CD14-positive monocyte (primary cell): ENCODE data around the gene GIT2. TPM values are rescaled to one million over a fixed set of nuclear protein-coding genes. Genes with fewer than 3 reads are reported as not detected.

Experiments used
- DNase-seq, 3 donors: peaks; one replicate each; pipeline ENCODE4 v3.0.0-alpha.2; 2011 to 2022
- H2AFZ ChIP-seq: 2 replicates; pipeline ENCODE4 v1.6.0; 2012; ENCODE audit warnings: mild to moderate bottlenecking, low read depth, low read length, inconsistent platforms; ENCODE audit not compliant: insufficient read depth, poor library complexity, severe bottlenecking
- H3K27ac ChIP-seq, 2 donors: 1 replicate in 1 of 2; 2 replicates in 1 of 2; pipeline ENCODE4 v1.5.1; 2012 to 2013; ENCODE audit warnings: low read length in 2 of 2, control low read depth in 1 of 2, inconsistent platforms in 1 of 2, low read depth in 1 of 2, mild to moderate bottlenecking in 1 of 2
- H3K27me3 ChIP-seq, 2 donors: one replicate each; pipeline versions ENCODE4 v1.6.0 to v1.6.1; 2011 to 2013; ENCODE audit warnings: low read length in 2 of 2; ENCODE audit not compliant: control insufficient read depth in 2 of 2, insufficient read depth in 2 of 2
- H3K36me3 ChIP-seq, 2 donors: replicated peaks in 1 of 2; 1 replicate in 1 of 2; 2 replicates in 1 of 2; pipeline versions ENCODE4 v1.5.1 to v1.6.1; 2012 to 2013; ENCODE audit warnings: low read length in 2 of 2, control low read depth in 1 of 2, inconsistent platforms in 1 of 2, mild to moderate bottlenecking in 1 of 2; ENCODE audit not compliant: insufficient read depth in 2 of 2, control insufficient read depth in 1 of 2
- H3K4me1 ChIP-seq, 2 donors: 1 replicate in 1 of 2; 2 replicates in 1 of 2; pipeline versions ENCODE4 v1.5.1 to v1.6.1; 2012 to 2013; ENCODE audit warnings: low read length in 2 of 2, control low read depth in 1 of 2, inconsistent platforms in 1 of 2, mild to moderate bottlenecking in 1 of 2, moderate library complexity in 1 of 2; ENCODE audit not compliant: insufficient read depth in 2 of 2, control insufficient read depth in 1 of 2
- H3K4me2 ChIP-seq: replicated peaks from 2 replicates; pipeline ENCODE3; 2012; ENCODE audit warnings: low read length, moderate library complexity, mild to moderate bottlenecking; ENCODE audit not compliant: poor library complexity, severe bottlenecking; ENCODE audit errors: extremely low read depth
- H3K4me3 ChIP-seq, 3 experiments: fragments of 200-600 bp in 1 of 3; sonication (generic) in 1 of 3; replicated peaks in 1 of 3; 1 replicate in 2 of 3; 2 replicates in 1 of 3; pipeline ENCODE4 v1.5.1; 2011 to 2013; ENCODE audit warnings: low read length in 3 of 3, mild to moderate bottlenecking in 3 of 3, control low read depth in 2 of 3, low read depth in 2 of 3, inconsistent platforms in 1 of 3, moderate library complexity in 1 of 3
- H3K79me2 ChIP-seq: 2 replicates; pipeline ENCODE4 v1.6.0; 2012; ENCODE audit warnings: mild to moderate bottlenecking, control low read depth, inconsistent platforms, low read length, moderate library complexity; ENCODE audit not compliant: insufficient read depth
- H3K9ac ChIP-seq: 2 replicates; pipeline ENCODE4 v1.6.0; 2017; ENCODE audit warnings: low read length, mild to moderate bottlenecking; ENCODE audit not compliant: insufficient read depth, poor library complexity, severe bottlenecking
- H3K9me3 ChIP-seq, 2 donors: replicated peaks in 1 of 2; 1 replicate in 1 of 2; 2 replicates in 1 of 2; pipeline versions ENCODE4 v1.5.1 to v1.6.1; 2012 to 2013; ENCODE audit warnings: low read length in 2 of 2, control low read depth in 1 of 2; ENCODE audit not compliant: control insufficient read depth in 1 of 2, insufficient read depth in 1 of 2
- H4K20me1 ChIP-seq: 2 replicates; pipeline ENCODE4 v1.6.0; 2012; ENCODE audit warnings: mild to moderate bottlenecking, low read length, control low read depth, moderate library complexity; ENCODE audit not compliant: insufficient read depth
- H3K27ac Mint-ChIP-seq, 7 donors: one replicate each; pipeline ENCODE4 v1.8.0; 2020; ENCODE audit warnings: mild to moderate bottlenecking in 7 of 7, mixed read lengths in 7 of 7, moderate library complexity in 6 of 7, inconsistent platforms in 2 of 7
- H3K27me3 Mint-ChIP-seq, 3 donors: one replicate each; pipeline ENCODE4 v1.8.0; 2021 to 2022; ENCODE audit warnings: low read depth in 3 of 3, mild to moderate bottlenecking in 3 of 3, mixed read lengths in 3 of 3, moderate library complexity in 3 of 3, inconsistent platforms in 1 of 3
- H3K36me3 Mint-ChIP-seq, 2 donors: one replicate each; pipeline ENCODE4 v1.8.0; 2020; ENCODE audit warnings: mixed read lengths in 2 of 2, inconsistent platforms in 1 of 2, mild to moderate bottlenecking in 1 of 2
- H3K4me1 Mint-ChIP-seq: one replicate; pipeline ENCODE4 v1.8.0; 2020; ENCODE audit warnings: mild to moderate bottlenecking, mixed read lengths
- H3K4me3 Mint-ChIP-seq, 2 donors: one replicate each; pipeline ENCODE4 v1.8.0; 2020; ENCODE audit warnings: mild to moderate bottlenecking in 2 of 2, mixed read lengths in 2 of 2, moderate library complexity in 1 of 2
- H3K9me3 Mint-ChIP-seq, 7 donors: one replicate each; pipeline ENCODE4 v1.8.0; 2020 to 2022; ENCODE audit warnings: mixed read lengths in 7 of 7, mild to moderate bottlenecking in 6 of 7, moderate library complexity in 6 of 7, inconsistent platforms in 2 of 7
- WGBS: methylation state at CpG from one replicate; pipeline ENCODE4 v1.1.5; 2013; ENCODE audit warnings: missing lambda C conversion rate; ENCODE audit not compliant: insufficient coverage; 5-methylcytosine and 5-hydroxymethylcytosine counted together
- intact Hi-C, 2 donors: fragments of 100-400 bp; cut with micrococcal nuclease; formaldehyde crosslinking; loops; one replicate each; pipeline versions ENCODE4 v1.15.0 to v1.15.1; 2023
- polyA plus RNA-seq, 3 donors: library from polyadenylated mRNA; depleted of rRNA in 1 of 3; unstranded in 2 of 3; stranded (reverse) in 1 of 3; fragments of 300-500 nt in 2 of 3; fragments of >200 nt in 1 of 3; fragmentation: Illumina TruSeq in 2 of 3; gene quantifications; 1 replicate in 2 of 3; 2 replicates in 1 of 3; pipeline ENCODE4 v1.2.3, GENCODE V29; 2012 to 2021
- TF ChIP-seq, protein P1 (sequence below): fragments of 200-600 bp; IDR thresholded peaks from one replicate; pipeline ENCODE4 v1.8.0; 2022; ENCODE audit warnings: antibody characterized with exemption, mild to moderate bottlenecking

GIT2 gene
- polyA plus RNA-seq, 3 donors: 75.8 to 139 (median 98.8) TPM

DNA sequence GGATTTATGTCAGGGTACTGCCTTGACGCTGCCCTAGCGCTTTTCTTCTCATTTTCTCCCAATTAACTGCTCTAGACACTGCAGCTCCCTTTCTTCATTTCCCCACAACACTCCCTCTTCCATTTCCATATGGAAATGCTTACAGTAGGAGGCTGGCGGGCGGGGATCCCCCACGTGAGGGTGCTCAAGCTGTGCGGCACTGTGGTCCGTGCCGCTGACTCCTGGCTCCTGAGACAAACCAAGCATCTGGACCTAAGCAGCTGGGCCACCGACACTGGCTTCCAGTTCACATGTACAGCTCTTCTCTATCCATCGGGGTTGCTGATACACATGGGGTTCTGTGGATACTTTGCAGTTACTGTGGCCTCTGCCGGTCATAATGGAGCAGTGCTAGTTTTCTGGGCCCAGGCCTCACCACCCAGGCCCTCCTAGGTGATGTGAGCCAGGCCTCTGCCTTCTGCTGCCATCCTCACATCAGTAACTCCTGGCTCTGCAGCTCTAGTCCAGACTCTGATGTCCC lies 75.8 kb downstream of the GIT2 start:
- Histone ChIP-seq H3K36me3 (peaks cover 80 to 97% of the 10 kb centered on the region in 2 donors), H3K4me3 (no peak overlapping the region), H2AFZ (no peak overlapping the region), H3K27me3 (no peaks in the 10 kb centered on the region), H3K79me2 (no peaks in the 10 kb centered on the region), H4K20me1 (peaks cover 13% of the 10 kb centered on the region), H3K4me1 (no peaks in the 10 kb centered on the region), H3K27ac (no peak overlapping the region), H3K4me2 (no peak overlapping the region), H3K9me3 (no peaks in the 10 kb centered on the region), H3K9ac (no peak overlapping the region)
- TF ChIP-seq, protein P1, sequence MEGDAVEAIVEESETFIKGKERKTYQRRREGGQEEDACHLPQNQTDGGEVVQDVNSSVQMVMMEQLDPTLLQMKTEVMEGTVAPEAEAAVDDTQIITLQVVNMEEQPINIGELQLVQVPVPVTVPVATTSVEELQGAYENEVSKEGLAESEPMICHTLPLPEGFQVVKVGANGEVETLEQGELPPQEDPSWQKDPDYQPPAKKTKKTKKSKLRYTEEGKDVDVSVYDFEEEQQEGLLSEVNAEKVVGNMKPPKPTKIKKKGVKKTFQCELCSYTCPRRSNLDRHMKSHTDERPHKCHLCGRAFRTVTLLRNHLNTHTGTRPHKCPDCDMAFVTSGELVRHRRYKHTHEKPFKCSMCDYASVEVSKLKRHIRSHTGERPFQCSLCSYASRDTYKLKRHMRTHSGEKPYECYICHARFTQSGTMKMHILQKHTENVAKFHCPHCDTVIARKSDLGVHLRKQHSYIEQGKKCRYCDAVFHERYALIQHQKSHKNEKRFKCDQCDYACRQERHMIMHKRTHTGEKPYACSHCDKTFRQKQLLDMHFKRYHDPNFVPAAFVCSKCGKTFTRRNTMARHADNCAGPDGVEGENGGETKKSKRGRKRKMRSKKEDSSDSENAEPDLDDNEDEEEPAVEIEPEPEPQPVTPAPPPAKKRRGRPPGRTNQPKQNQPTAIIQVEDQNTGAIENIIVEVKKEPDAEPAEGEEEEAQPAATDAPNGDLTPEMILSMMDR: no peak
- peak overlapping the region in 3 of 7 donors; percentile 2 to 47 (median 30) for H3K27ac Mint-ChIP-seq
- peaks cover 70 to 94% of the 10 kb centered on the region in 2 donors for H3K36me3 Mint-ChIP-seq
- peaks cover 0 to 1% (median 0%) of the 10 kb centered on the region in 3 donors for H3K27me3 Mint-ChIP-seq
- DNase-seq: no peak
- no peaks in the 10 kb centered on the region for H3K9me3 Mint-ChIP-seq
- 93% methylated on average over 9 of the region's 11 CpGs for WGBS
- H3K4me3 Mint-ChIP-seq: no peak overlapping the region
- H3K4me1 Mint-ChIP-seq: no peaks in the 10 kb centered on the region
- intact Hi-C loops: no loop called here

DNA sequence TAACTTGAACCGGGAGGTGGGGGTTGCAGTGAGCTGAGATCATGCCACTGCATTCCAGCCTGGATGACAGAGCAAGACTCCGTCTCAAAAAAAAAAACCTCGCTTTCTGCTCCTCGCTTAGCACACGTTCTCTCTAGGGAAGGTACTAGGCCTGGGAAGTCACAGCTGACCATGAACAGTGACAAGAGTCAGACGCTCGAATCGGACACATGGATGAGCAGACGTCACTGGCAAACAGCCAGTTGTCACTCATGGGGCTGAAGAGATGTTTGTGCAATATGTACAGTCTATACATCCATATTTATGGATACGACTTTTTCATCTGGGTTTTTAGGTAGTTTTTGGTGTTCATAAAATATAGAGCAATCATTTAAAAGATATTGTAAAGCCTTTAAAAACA lies 76.7 kb downstream of the GIT2 start:
- TF ChIP-seq, protein P1: no peak
- Histone ChIP-seq H3K9me3 (no peaks in the 10 kb centered on the region), H3K27ac (no peak overlapping the region), H3K27me3 (no peaks in the 10 kb centered on the region), H2AFZ (no peak overlapping the region), H4K20me1 (peaks cover 16% of the 10 kb centered on the region), H3K79me2 (no peaks in the 10 kb centered on the region), H3K36me3 (peaks cover 89 to 97% of the 10 kb centered on the region in 2 donors), H3K4me1 (no peaks in the 10 kb centered on the region), H3K4me2 (no peak overlapping the region), H3K4me3 (no peak overlapping the region), H3K9ac (no peak overlapping the region)
- no peaks in the 10 kb centered on the region for H3K4me1 Mint-ChIP-seq
- 95% methylated on average over 4 of the region's 10 CpGs for WGBS
- H3K36me3 Mint-ChIP-seq: peaks cover 73 to 94% of the 10 kb centered on the region in 2 donors
- H3K27me3 Mint-ChIP-seq: peaks cover 0 to 1% (median 0%) of the 10 kb centered on the region in 3 donors
- H3K27ac Mint-ChIP-seq: peak overlapping the region in 3 of 7 donors; percentile 5 to 61 (median 46)
- intact Hi-C loops: no loop called here
- no peak overlapping the region for H3K4me3 Mint-ChIP-seq
- H3K9me3 Mint-ChIP-seq: no peaks in the 10 kb centered on the region
- DNase-seq: no peak
